Stimulated activated CD8-positive, alpha-beta memory T cell treated with anti-CD3 and anti-CD28 coated beads, Interleukin-7, amount 100 ng/mL, for 48 hours (primary cell): ENCODE results near the gene RALY.

Experiments
- DNase-seq, 2 donors: peaks; one replicate each; pipeline ENCODE4 v3.0.0-alpha.2; 2020; ENCODE audit warnings: low read depth in 1 of 2; ENCODE audit errors: extremely low read depth in 1 of 2

RALY gene

GRCh38 chr20:33985830-33986229, 7.9 kb upstream of the RALY start:
- no peak for DNase-seq

- no peak for DNase-seq
Observed at GRCh38 chr20:33986560-33987216, 7.0 kb upstream of the RALY start.

- no peak for DNase-seq
Observed at GRCh38 chr20:33990075-33990474, 3.6 kb upstream of the RALY start.

GRCh38 chr20:33991502-33991901, 2.2 kb upstream of the RALY start:
- no peak for DNase-seq

GRCh38 chr20:33992145-33992922, 1.4 kb upstream of the RALY start:
- no peak for DNase-seq

- DNase-seq, result peak; percentile 98
Observed at GRCh38 chr20:33992923-33993575, 662 bp upstream of the RALY start.

GRCh38 chr20:33994222-33994913, 657 bp downstream of the RALY start:
- DNase-seq, result peak; percentile 63 to 71

- no peak for DNase-seq
Observed at GRCh38 chr20:33995053-33995831, 1.5 kb downstream of the RALY start.

GRCh38 chr20:33999025-33999649, 5.4 kb downstream of the RALY start:
- no peak for DNase-seq

- no peak for DNase-seq
Observed at GRCh38 chr20:34001378-34001777, 7.7 kb downstream of the RALY start.

GRCh38 chr20:34004227-34004626, 10.5 kb downstream of the RALY start:
- no peak for DNase-seq

GRCh38 chr20:34004790-34005457, 11.2 kb downstream of the RALY start:
- DNase-seq, result no peak

GRCh38 chr20:34006619-34007018, 12.9 kb downstream of the RALY start:
- no peak for DNase-seq

GRCh38 chr20:34008477-34008876, 14.8 kb downstream of the RALY start:
- no peak for DNase-seq

- no peak for DNase-seq
Observed at GRCh38 chr20:34010405-34010931, 16.8 kb downstream of the RALY start.

GRCh38 chr20:34011275-34011674, 17.6 kb downstream of the RALY start:
- DNase-seq, result no peak

- no peak for DNase-seq
Observed at GRCh38 chr20:34012330-34012729, 18.6 kb downstream of the RALY start.

- no peak for DNase-seq
Observed at GRCh38 chr20:34012735-34013134, 19.0 kb downstream of the RALY start.

- DNase-seq, result no peak
Observed at GRCh38 chr20:34013554-34013953, 19.8 kb downstream of the RALY start.
